HPDE6-E6E7 (cell line): Measurements from ENCODE around the gene RTTN.
"Not testable (repeated sequence)": the region's sequence is repeated elsewhere in the genome, so short reads cannot be mapped to it uniquely, and the experiment has no call there.

ENCODE experiments used
- DNase-seq: peaks from one replicate; pipeline ENCODE4 v3.0.0; 2011; ENCODE audit warnings: missing footprints; ENCODE audit errors: extremely low spot score

The RTTN gene

GRCh38 chr18:70205421-70206397 lies at the start of gene RTTN:
Gene RTTN, minus strand, starts transcription at chr18:70205687. Its CDS starts 29 bp downstream, at chr18:70205658.
- DNase-seq: peak; percentile 93

GRCh38 chr18:70250781-70251180 lies 45.3 kb upstream of the RTTN start:
- no peak for DNase-seq

- not testable (repeated sequence) for DNase-seq
These were observed 44.4 kb upstream of the RTTN start for GRCh38 chr18:70249861-70250260.

DNA sequence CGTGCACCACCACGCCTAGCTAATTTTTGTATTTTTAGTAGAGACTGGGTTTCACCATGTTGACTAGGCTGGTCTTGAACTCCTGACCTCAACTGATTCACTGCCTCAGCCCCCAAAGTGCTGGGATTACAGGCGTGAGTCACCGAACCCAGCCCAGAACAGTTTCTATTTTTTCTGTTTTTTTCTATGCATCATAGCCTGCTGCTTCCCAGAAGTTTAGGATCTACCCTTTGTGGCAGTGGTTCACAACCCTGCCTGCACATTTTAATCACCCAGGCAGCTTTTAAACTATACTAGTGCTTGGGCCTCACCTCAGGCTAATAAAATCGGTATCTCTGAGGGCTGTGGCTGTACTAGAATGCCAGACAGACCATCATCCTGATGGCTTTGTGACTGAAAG lies 43.6 kb upstream of the RTTN start:
- no peak for DNase-seq

DNA sequence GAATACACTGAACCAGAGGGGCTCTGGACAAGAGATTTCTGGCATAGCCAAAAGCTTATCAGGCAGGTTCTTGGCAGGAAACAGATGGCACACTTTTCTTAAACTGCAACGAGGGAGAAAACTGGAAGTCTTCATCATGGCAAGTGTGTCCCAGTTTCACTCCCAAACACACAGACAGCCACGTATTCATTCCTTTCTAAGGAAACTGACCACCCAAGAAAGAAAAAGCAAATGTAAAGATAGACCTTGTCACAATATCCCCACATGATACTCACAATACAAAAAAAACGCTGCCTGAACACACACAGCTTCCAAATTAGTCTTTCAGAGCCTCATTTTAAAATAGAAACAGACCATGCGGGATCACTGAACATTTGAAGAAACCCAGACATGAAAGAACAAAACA lies 40.6 kb upstream of the RTTN start:
- no peak for DNase-seq

DNA sequence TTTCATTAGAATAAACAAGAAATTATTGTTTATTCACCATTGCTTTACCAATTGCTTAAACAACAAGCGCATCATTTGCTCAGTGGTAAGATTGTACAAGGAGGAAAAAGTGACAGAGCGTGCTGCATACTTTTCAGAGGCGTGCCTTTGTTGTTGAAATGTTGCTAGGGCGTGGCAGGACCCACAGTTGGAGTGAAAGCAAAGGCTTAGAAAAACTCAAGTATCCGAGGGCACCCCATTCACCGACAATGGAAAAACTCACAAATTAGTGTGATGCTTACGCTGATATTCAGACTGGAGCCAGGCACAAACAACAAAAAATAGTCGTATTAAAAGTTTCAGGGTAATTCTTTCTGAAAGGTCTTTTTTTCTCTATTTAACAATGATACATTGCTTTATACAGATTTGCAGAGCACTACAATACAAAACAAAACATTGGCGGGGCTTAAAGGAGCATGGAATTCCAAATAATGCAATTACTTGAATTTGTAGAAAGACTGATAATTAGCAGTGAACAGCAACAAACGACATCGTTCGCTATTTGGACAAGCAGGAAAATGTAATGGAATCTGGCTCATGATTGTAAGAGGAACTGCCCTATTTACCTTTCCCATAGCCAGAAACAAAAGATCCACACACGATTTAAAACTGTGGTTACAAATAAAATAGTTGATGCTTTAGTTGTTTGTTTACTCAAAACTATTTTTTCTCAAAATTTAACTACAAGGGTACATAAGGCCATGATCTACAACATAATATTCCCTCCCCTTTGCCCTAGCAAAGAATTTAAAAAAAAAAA lies 37.8 kb upstream of the RTTN start:
- peak; percentile 21 for DNase-seq

DNA sequence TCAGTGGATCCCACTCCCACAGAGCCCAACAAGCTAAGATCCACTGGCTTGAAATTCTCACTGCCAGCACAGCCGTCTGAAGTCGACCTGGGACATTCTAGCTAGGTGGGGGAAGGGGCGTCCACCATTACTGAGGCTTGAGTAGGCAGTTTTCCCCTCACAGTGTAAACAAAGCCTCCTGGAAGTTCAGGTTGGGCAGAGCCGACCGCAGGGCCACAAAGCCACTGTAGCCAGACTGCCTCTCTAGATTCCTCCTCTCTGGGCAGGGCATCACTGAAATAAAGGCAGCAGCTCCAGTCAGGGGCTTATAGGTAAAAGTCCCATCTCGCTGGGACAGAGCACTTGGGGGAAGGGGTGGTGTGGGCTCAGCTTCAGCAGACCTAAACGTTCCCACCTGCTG lies 31.4 kb upstream of the RTTN start:
- not testable (repeated sequence) for DNase-seq

GRCh38 chr18:70235478-70235877 lies 30.0 kb upstream of the RTTN start:
- DNase-seq: no peak

DNA sequence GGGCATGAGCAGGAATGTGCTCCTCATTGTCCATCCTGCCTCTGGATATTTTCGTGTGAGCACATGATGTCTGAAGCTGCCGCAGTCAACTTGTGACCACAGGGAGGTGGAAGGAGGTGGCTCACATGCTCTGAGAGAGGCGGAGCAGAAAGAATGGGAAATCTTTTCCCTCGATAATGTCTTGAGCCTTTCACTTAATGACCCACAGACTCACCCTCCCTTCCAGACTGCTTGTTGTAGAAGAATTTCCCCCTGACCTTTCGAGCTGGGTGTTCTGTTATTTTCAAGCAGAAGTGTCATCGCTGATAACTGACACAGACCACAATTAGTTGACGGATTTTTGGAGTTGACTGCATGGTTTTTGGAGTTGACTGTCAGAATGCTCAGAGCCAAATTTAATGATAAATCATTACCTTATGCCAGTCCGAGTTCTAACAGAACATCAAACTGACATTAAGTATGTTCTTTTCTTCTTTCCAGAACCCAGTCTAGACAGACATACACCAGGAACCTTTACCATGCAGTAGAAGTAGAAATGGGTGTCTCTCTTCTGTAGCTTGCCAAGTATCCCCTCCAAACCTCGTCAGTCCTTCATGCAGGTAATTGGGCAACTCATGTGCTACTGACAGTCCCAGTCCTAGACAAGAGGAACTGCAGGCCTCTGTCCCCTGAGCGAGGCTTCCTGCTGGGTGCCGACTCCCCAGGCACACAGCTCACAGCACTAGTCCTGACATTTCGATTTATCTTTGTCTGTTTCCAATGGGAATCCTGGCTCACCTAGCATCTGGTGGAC lies 29.4 kb upstream of the RTTN start:
- peak; percentile 7 for DNase-seq

DNA sequence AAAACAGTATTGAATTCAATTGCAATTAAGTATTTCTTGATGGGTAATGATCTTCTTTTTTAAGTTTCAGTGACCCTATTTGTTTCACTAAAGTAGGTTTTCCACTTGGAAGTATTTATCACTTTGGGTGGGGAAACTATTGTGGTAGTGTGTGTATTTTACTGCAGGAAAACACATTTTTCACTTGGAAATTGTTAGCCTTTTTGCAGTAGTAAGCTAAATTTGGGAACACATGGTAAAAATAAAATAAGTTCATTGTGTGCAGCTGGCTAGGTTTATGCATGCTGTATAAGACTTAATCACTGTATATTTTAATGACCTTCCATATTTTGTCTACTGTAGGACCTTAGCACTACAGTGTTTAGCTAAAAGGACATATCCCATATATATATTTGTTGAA lies 28.5 kb upstream of the RTTN start:
- DNase-seq: no peak

DNA sequence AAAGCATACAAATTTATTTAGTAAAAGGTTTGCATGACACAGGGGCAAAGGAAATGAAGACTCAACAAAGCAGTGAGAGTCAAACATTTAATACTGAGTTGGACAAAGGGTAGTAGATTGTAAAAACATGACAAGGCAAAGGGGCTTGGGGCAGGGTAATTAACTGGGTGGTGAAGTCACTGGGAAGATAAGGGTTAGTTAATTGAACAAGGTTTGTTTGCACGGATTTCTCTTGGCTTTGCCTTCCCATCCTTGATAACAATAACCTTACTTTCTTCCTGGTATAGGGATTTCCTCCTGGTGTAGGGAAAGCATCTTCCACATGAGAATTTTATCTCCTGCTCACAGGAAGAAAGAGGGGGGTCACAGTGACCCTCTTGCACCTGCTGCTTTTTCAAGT lies 26.8 kb upstream of the RTTN start:
- no peak for DNase-seq

DNA sequence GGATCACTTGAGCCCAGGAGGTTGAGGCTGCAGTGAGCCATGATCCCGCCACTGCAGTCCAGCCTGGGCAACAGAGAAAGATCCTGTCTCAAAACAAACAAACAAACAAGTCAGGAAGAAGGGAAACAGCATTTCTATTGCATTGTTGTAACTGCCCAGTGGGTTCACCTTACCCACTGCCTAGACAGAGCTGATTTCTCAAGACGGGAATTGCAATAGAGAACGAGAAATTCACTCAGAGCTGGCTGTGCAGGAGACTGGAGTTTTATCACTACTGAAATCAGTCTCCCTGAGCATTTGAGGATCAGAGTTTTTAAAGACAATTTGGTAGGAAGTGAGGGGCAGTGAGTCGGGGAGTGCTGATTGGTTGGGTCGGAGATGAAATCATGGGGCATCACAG lies 24.2 kb upstream of the RTTN start:
- no peak for DNase-seq

DNA sequence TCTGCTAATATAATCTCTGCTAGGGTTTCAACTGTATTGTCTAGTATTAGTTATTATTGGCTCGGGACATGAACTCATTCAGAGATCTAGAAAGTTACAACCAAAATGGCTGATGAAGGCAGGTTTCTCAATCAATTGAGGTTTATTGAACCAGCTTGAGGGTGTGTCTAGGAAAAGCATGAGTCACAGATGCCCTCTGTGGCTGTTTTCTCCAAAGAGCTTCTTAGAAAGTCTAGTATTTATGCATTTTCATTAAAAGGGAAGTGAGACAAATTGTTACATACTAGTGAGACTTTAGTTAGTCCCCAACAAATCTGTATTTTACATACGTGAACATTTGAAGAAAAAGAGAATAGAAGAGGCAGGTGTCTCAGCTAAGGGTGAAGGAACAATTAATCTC lies 23.0 kb upstream of the RTTN start:
- no peak for DNase-seq

DNA sequence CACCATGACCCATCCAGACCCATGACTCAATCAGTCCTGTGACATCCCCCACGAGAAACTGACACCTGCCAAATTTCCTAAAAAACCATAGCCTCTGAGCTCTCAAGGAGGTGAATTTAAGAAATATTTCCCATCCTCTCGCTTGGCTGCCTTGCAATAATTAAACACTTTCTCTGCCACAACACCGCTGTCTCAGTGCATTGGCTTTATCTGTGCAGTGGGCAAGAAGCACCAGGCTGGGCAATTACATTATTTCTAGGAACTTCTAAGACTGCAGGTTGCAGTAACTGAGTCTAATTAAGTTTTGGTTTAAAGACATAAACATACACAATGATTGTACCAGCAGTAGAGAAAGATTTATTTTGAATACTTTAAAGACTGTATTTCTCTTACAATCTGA lies 22.0 kb upstream of the RTTN start:
- no peak for DNase-seq

- no peak for DNase-seq
These were observed 16.4 kb upstream of the RTTN start for GRCh38 chr18:70221915-70222278.

DNA sequence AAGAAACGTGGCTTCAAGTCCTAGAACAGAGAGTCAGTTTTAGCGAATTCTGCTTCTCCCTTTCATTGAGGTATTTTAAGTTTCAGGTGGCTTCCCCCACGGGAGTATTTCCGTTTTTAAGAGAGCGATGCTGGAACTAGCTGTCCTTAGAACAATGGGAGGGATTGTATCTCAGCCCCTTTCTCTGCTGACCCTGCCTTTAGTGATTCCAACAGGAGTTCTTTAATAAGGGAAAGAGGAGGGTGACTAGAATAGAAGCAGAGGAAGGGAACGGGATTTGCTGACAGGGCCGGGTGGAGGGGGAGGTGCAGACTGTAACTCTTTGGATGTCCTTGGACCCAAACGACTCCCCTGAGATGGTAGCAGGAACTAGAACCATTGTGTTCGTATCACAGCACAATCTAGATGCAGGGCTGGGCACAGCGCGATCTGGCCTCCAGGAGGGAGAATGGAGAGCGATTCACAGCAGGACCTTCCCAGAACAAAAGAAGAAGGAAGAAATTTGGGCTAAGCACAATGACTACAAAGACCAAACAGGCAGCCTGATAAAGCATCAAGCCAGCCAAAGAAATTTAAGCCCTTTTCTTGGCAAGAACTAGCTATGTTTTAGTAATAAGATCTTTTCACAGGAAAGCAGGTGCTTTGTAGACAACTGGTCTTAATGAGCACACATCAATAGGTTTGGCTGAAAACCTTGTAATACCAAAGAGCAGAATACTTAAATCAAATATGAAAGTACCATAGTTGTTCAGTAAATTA lies 15.8 kb upstream of the RTTN start:
- no peak for DNase-seq

DNA sequence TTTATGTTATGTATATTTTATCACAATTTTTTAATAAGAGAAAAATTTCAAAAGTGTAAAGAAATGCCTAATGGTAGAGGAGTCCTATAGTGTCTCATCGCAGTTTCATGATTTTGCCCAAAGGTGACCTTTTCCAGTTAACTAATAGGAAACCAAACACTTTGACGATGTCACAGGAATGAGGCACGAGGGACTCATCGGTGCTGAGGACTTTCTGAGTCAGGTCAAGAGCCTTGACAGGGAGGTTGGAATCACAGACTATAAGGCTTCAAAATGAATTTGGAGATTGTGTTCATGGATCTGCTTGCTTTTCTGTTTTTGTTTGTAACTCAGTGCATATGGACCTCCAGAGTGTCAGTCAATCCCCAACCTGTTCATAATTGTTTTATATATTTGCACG lies 15.1 kb upstream of the RTTN start:
- no peak for DNase-seq

DNA sequence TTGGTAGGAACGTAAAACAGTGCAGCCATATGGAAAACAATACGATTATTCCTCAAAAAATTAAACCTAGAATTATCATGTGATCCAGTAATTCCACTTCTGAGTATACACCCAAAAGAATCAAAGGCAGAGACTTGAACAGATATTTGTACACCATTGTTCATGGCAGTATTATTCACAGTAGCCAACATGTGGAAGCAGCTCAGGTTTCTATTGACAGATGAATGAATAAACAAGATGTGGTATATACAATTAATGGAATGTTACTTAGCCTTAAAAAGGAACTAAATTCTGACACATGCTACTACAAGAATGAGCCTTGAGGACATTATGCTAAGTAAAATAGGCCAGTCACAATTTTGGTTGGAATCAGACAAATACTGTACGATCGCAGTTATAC lies 14.2 kb upstream of the RTTN start:
- DNase-seq: no peak

DNA sequence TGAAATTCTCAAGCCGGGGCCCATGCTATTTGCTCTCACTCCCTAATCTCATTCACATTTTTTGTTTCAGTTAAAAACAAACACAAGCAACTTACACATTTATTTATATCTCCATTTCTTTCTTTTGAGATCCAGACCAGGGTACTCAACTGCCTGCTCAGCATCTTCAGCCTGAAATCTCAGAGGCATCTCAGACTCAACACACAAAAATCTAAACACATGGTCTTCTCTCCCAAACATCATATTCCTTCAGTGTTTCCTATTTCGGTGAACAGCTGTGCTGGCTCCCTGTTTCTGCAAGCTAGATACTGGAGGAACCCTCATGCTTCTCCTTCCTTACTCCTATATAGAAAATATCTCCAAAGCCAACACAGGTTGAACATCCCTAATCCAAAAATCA lies 11.3 kb upstream of the RTTN start:
- DNase-seq: no peak

DNA sequence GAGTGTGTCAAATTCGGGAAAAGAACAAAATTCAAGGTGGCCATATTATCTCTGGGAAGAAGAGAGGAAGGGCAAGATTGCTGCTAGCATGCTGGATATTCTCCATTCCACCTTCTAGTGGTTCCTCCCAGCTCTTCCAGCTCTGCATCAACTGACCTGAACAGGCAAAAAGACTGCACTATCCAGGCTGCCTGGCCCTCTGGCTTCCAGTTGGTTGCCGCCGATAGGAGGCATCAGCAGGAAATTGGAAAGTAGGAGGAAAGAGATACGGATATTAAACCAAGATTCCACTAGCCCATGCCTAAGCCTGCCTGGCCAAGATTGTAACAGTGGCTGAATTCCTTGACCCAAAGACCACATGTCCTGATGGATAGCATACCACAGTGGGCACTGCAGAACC lies 1.7 kb upstream of the RTTN start:
- DNase-seq: no peak

DNA sequence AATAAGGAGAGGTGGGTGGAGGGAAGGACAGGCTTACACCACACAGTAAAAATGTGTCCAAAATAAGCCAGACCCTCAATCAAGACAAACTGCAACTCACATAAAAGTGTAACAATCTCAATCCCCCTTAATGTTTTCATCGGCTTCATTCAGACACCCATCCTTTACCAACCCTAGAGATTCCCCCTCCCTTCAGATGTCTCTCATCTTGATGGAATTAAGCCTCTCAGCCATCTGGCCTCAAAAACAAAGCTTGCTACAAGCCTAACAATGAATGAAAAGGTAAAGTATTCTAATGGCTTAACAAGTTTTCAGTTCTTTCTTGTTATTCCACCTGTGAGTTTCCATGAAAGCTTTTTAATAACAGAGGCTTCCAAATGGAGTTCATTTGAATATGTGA lies 5.2 kb downstream of the RTTN start:
- no peak for DNase-seq
